IMR-90 (cell line): Measurements from ENCODE around the gene FAM177B. TPM values are rescaled to one million over a fixed set of nuclear protein-coding genes. Genes with fewer than 3 reads are reported as not detected.

Experiments
- ATAC-seq: fragments of 200-7000 bp; cut with Tn5 transposase; 2 replicates; pipeline ENCODE4 v1.9.1; 2020; ENCODE audit warnings: low read depth, mild to moderate bottlenecking, moderate library complexity
- BruUV-seq: library from RNA; stranded (reverse); fragments of 400-500 nt; replicated peaks from 2 replicates; lab custom pipeline; 2021; lab: Mats Ljungman, UMichigan
- CTCF ChIA-PET: fragments of 300-600 bp; formaldehyde crosslinking; extraction: SDS; loops from one replicate; lab custom pipeline; 2021; ENCODE audit warnings: antibody characterized with exemption; lab: Yijun Ruan, JAX
- POLR2A ChIA-PET: fragments of 300-600 bp; sonication (Branson Sonifier 250); formaldehyde crosslinking; loops from one replicate; lab custom pipeline; 2022; ENCODE audit warnings: antibody characterized with exemption; ENCODE audit not compliant: unreplicated experiment; lab: Charles Lee
- DNase-seq: peaks from one replicate; pipeline ENCODE4 v3.0.0; 2013
- H2AFZ ChIP-seq: replicated peaks from 2 replicates; pipeline ENCODE3; 2013; ENCODE audit warnings: low read length, mild to moderate bottlenecking; ENCODE audit not compliant: poor library complexity
- H2AK5ac ChIP-seq: 2 replicates; pipeline ENCODE4 v1.6.1; 2013; ENCODE audit warnings: low read depth, low read length, inconsistent platforms
- H2AK9ac ChIP-seq: replicated peaks from 2 replicates; pipeline ENCODE3; 2013; ENCODE audit warnings: mild to moderate bottlenecking, low read depth, low read length, moderate library complexity; ENCODE audit not compliant: poor library complexity
- H2BK120ac ChIP-seq: 2 replicates; pipeline ENCODE4 v1.6.1; 2013; ENCODE audit warnings: low read depth, low read length, inconsistent platforms
- H2BK15ac ChIP-seq: 3 replicates; pipeline ENCODE4 v1.6.1; 2013; ENCODE audit warnings: low read depth, low read length, inconsistent platforms
- H2BK20ac ChIP-seq: 2 replicates; pipeline ENCODE4 v1.6.1; 2013; ENCODE audit warnings: low read depth, mild to moderate bottlenecking, inconsistent platforms, low read length, moderate library complexity
- H2BK5ac ChIP-seq: 2 replicates; pipeline ENCODE4 v1.6.1; 2013; ENCODE audit warnings: mild to moderate bottlenecking, low read depth, low read length, inconsistent platforms; ENCODE audit not compliant: poor library complexity, severe bottlenecking
- H3K14ac ChIP-seq: replicated peaks from 2 replicates; pipeline ENCODE4 v1.6.1; 2013; ENCODE audit warnings: low read depth, low read length, inconsistent platforms
- H3K18ac ChIP-seq: 2 replicates; pipeline ENCODE4 v1.6.1; 2013; ENCODE audit warnings: low read depth, low read length, control low read depth
- H3K23ac ChIP-seq: 2 replicates; pipeline ENCODE4 v1.6.1; 2013; ENCODE audit warnings: low read depth, low read length, inconsistent platforms
- H3K27ac ChIP-seq: 2 replicates; pipeline ENCODE4 v1.5.1; 2013; ENCODE audit warnings: mild to moderate bottlenecking, control low read depth, low read length; ENCODE audit not compliant: insufficient read depth
- H3K27me3 ChIP-seq: 2 replicates; pipeline ENCODE4 v1.6.1; 2013; ENCODE audit warnings: low read length; ENCODE audit not compliant: control insufficient read depth, insufficient read depth
- H3K36me3 ChIP-seq: 2 replicates; pipeline ENCODE4 v1.6.1; 2013; ENCODE audit warnings: low read length, mixed read lengths; ENCODE audit not compliant: control insufficient read depth, insufficient read depth
- H3K4ac ChIP-seq: 2 replicates; pipeline ENCODE4 v1.6.1; 2013; ENCODE audit warnings: low read depth, low read length, inconsistent platforms
- H3K4me1 ChIP-seq: 2 replicates; pipeline ENCODE4 v1.6.1; 2013; ENCODE audit warnings: low read length, mixed read lengths; ENCODE audit not compliant: control insufficient read depth, insufficient read depth
- H3K4me2 ChIP-seq: 2 replicates; pipeline ENCODE4 v1.6.1; 2013; ENCODE audit warnings: low read depth, mild to moderate bottlenecking, control low read depth, low read length, moderate library complexity
- H3K4me3 ChIP-seq: 2 replicates; pipeline ENCODE4 v1.5.1; 2013; ENCODE audit warnings: low read depth, mild to moderate bottlenecking, control low read depth, low read length, moderate library complexity; ENCODE audit not compliant: insufficient read depth
- H3K56ac ChIP-seq: 2 replicates; pipeline ENCODE4 v1.6.1; 2013; ENCODE audit warnings: low read length, inconsistent platforms; ENCODE audit not compliant: insufficient read depth; ENCODE audit errors: extremely low read depth
- H3K79me1 ChIP-seq, 2 experiments: 2 replicates each; pipeline ENCODE4 v1.6.1; 2013; ENCODE audit warnings: low read length in 2 of 2, inconsistent platforms in 1 of 2, low read depth in 1 of 2
- H3K9ac ChIP-seq: 2 replicates; pipeline ENCODE4 v1.6.1; 2013; ENCODE audit warnings: low read depth, low read length, control low read depth
- H3K9me1 ChIP-seq: 2 replicates; pipeline ENCODE4 v1.6.1; 2013; ENCODE audit warnings: low read length, inconsistent platforms; ENCODE audit not compliant: insufficient read depth
- H3K9me3 ChIP-seq: 2 replicates; pipeline ENCODE4 v1.6.1; 2013; ENCODE audit warnings: low read length; ENCODE audit not compliant: control insufficient read depth, insufficient read depth
- H4K20me1 ChIP-seq: 2 replicates; pipeline ENCODE4 v1.6.1; 2013; ENCODE audit warnings: low read length, inconsistent platforms; ENCODE audit not compliant: insufficient read depth
- H4K5ac ChIP-seq: 2 replicates; pipeline ENCODE4 v1.6.1; 2013; ENCODE audit warnings: mild to moderate bottlenecking, low read depth, low read length, control low read depth
- H4K8ac ChIP-seq, 2 experiments: 2 replicates each; pipeline ENCODE4 v1.6.1; 2013; ENCODE audit warnings: low read depth in 2 of 2, low read length in 2 of 2, control low read depth in 1 of 2, inconsistent platforms in 1 of 2
- H4K91ac ChIP-seq: 2 replicates; pipeline ENCODE4 v1.6.1; 2013; ENCODE audit warnings: low read depth, low read length, inconsistent platforms; ENCODE audit not compliant: insufficient read depth
- BHLHE40 ChIP-seq: fragments of 150-350 bp; IDR thresholded peaks from 2 replicates; pipeline ENCODE4 v1.6.1; 2016; ENCODE audit warnings: mild to moderate bottlenecking, low read depth, low read length
- CEBPB ChIP-seq: IDR thresholded peaks from 2 replicates; pipeline ENCODE4 v1.6.1; 2012; ENCODE audit warnings: low read depth, low read length, improper control_type of control experiment
- CHD1 ChIP-seq: IDR thresholded peaks from 2 replicates; pipeline ENCODE4 v1.6.1; 2012; ENCODE audit warnings: low read depth, low read length, improper control_type of control experiment
- CTCF ChIP-seq: conservative IDR thresholded peaks from 2 replicates; pipeline ENCODE4 v1.5.1; 2012; ENCODE audit warnings: mild to moderate bottlenecking, low read depth, low read length, improper control_type of control experiment
- ELK1 ChIP-seq: fragments of 150-350 bp; IDR thresholded peaks from 2 replicates; pipeline ENCODE4 v1.6.1; 2016; ENCODE audit warnings: low read depth, mild to moderate bottlenecking, low read length, moderate library complexity, borderline replicate concordance
- FOS ChIP-seq: fragments of 150-350 bp; IDR thresholded peaks from 2 replicates; pipeline ENCODE4 v1.6.1; 2016; ENCODE audit warnings: low read depth, low read length
- MAFK ChIP-seq: IDR thresholded peaks from 2 replicates; pipeline ENCODE4 v1.6.1; 2012; ENCODE audit warnings: low read depth, low read length, improper control_type of control experiment
- MAZ ChIP-seq: IDR thresholded peaks from 2 replicates; pipeline ENCODE4 v1.6.1; 2012; ENCODE audit warnings: low read depth, mild to moderate bottlenecking, low read length, improper control_type of control experiment, moderate library complexity, borderline replicate concordance
- MXI1 ChIP-seq: IDR thresholded peaks from 2 replicates; pipeline ENCODE4 v1.6.1; 2012; ENCODE audit warnings: low read depth, mild to moderate bottlenecking, low read length, moderate library complexity, borderline replicate concordance
- NFE2L2 ChIP-seq: fragments of 150-350 bp; IDR thresholded peaks from 2 replicates; pipeline ENCODE4 v1.6.1; 2016; ENCODE audit warnings: low read depth, mild to moderate bottlenecking, low read length
- POLR2A ChIP-seq: IDR thresholded peaks from 2 replicates; pipeline ENCODE4 v1.6.1; 2012; ENCODE audit warnings: mild to moderate bottlenecking, low read depth, low read length
- RAD21 ChIP-seq: IDR thresholded peaks from 2 replicates; pipeline ENCODE4 v1.6.1; 2012; ENCODE audit warnings: low read length, improper control_type of control experiment
- RCOR1 ChIP-seq: IDR thresholded peaks from 2 replicates; pipeline ENCODE4 v1.6.1; 2012; ENCODE audit warnings: mild to moderate bottlenecking, low read length, improper control_type of control experiment; ENCODE audit not compliant: insufficient replicate concordance
- USF2 ChIP-seq: fragments of 150-350 bp; IDR thresholded peaks from 2 replicates; pipeline ENCODE4 v1.6.1; 2017; ENCODE audit warnings: mild to moderate bottlenecking, antibody characterized with exemption, low read length, low read depth
- WGBS, 2 experiments: methylation state at CpG; one replicate each; pipeline versions ENCODE4 v1.1.5 to v1.1.7; 2013; ENCODE audit warnings: missing lambda C conversion rate in 2 of 2; ENCODE audit not compliant: insufficient read length in 1 of 2; ENCODE audit errors: extremely low coverage in 2 of 2; 5-methylcytosine and 5-hydroxymethylcytosine counted together
- dilution Hi-C: fragments of 300-500 bp; cut with HindIII; formaldehyde crosslinking; loops from one replicate; pipeline ENCODE4 v1.14.3; 2018; ENCODE audit warnings: low sequenced_read_pairs; ENCODE audit not compliant: unreplicated experiment
- in situ Hi-C: fragments of 300-500 bp; cut with MboI; formaldehyde crosslinking; loops from 3 replicates; pipeline ENCODE4 v1.14.3; 2019; ENCODE audit warnings: low sequenced_read_pairs, inconsistent platforms, mixed read lengths
- intact Hi-C: fragments of 100-400 bp; cut with micrococcal nuclease; formaldehyde crosslinking; loops from 2 replicates; pipeline ENCODE4 v1.10.0; 2022
- polyA plus RNA-seq, 3 experiments: library from polyadenylated mRNA; depleted of rRNA; stranded (reverse); fragments of >200 nt; gene quantifications; 2 replicates each; pipeline ENCODE4 v1.2.3, GENCODE V29; 2012; ENCODE audit warnings: low replicate concordance in 1 of 3
- total RNA-seq: library from RNA; depleted of rRNA; stranded (reverse); fragments of >200 nt; gene quantifications from 2 replicates; pipeline ENCODE4 v1.2.3, GENCODE V29; 2012

FAM177B gene
- total and polyA plus RNA-seq, 2 of the 4 experiments (the other 2 are of a cell fraction) = not detected

- H2AFZ ChIP-seq = no peak overlapping the region
- no CpG with 5 or more reads among the region's 4 CpGs for WGBS, 2 experiments
- H3K18ac ChIP-seq = no peak overlapping the region
- H2BK20ac ChIP-seq = no peak overlapping the region
- H3K4me2 ChIP-seq = no peak overlapping the region
- DNase-seq = no peak
- H3K27me3 ChIP-seq = peaks cover 12% of the 10 kb centered on the region
- H3K56ac ChIP-seq = no peak overlapping the region
- H3K27ac ChIP-seq = no peak overlapping the region
- no peak overlapping the region for H2AK9ac ChIP-seq
- no peak overlapping the region for H3K4ac ChIP-seq
- intact Hi-C loops (no loop called here), dilution Hi-C loops (loop anchor here (25.0 kb wide), 1 partner anchor 306 kb away; no protein-coding TSS in a partner anchor), in situ Hi-C loops (no loop called here)
- no peak overlapping the region for H2BK5ac ChIP-seq
- no peaks in the 10 kb centered on the region for H3K9me1 ChIP-seq
- no peak for ATAC-seq
- no peaks in the 10 kb centered on the region for H3K79me1 ChIP-seq
- no peak overlapping the region for H3K4me3 ChIP-seq
- CTCF ChIA-PET = no interaction called here
- no peak overlapping the region for H2BK120ac ChIP-seq
- H2BK15ac ChIP-seq = no peak overlapping the region
- no peaks in the 10 kb centered on the region for H3K36me3 ChIP-seq
- H4K91ac ChIP-seq = no peak overlapping the region
- POLR2A ChIA-PET = no interaction called here
- no peak overlapping the region for H4K8ac ChIP-seq
- no peak overlapping the region for H3K23ac ChIP-seq
- H3K4me1 ChIP-seq = no peaks in the 10 kb centered on the region
- no peak overlapping the region for H2AK5ac ChIP-seq
- no peak for TF ChIP-seq CTCF
- no peak for TF ChIP-seq USF2
- no peak for TF ChIP-seq CEBPB
- no peak for TF ChIP-seq BHLHE40
- TF ChIP-seq MAZ = no peak
- no peak for TF ChIP-seq MXI1
- TF ChIP-seq POLR2A = no peak
- TF ChIP-seq NFE2L2 = no peak
- TF ChIP-seq RAD21 = no peak
- no peak for TF ChIP-seq CHD1
- TF ChIP-seq ELK1 = no peak
- TF ChIP-seq FOS = no peak
- TF ChIP-seq RCOR1 = no peak
- no peak for TF ChIP-seq MAFK
- H4K5ac ChIP-seq = no peak overlapping the region
- no peaks in the 10 kb centered on the region for H4K20me1 ChIP-seq
- H3K9ac ChIP-seq = no peak overlapping the region
- H3K9me3 ChIP-seq = no peaks in the 10 kb centered on the region
- no TSS peak for BruUV-seq
- H3K14ac ChIP-seq = no peak overlapping the region
Observed at GRCh38 chr1:222781251-222781650, 44.2 kb downstream of the FAM177B start.
